Stimulated activated CD4-positive, alpha-beta T cell treated with anti-CD3 and anti-CD28 coated beads, Interleukin-12 subunit alpha, Interleukin-12 subunit beta, amount 100 ng/mL, for 48 hours (primary cell): ENCODE data around the gene ANKRD26.

ENCODE experiments used
- DNase-seq, 3 donors: peaks; one replicate each; pipeline ENCODE4 v3.0.0-alpha.2; 2020; ENCODE audit warnings: low read depth in 2 of 3, low spot score in 1 of 3

Gene ANKRD26

DNA sequence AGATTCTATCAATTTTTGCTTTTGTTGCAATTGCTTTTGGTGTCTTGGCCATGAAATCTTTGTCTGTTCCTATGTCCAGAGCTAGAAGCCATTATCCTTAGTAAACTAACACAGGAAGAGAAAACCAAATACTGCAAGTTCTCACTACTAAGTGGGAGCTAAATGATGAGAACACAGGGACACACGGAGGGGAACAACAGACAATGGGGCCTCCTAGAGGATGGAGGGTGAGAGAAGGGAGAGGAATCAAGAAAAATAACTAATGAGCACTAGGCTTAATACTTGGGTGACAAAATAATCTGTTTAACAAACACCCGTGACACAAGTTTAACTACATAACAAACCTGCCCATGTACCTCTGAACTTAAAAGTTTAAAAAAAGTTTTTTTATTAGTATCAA is 78.2 kb downstream of the ANKRD26 start:
- no peak for DNase-seq

DNA sequence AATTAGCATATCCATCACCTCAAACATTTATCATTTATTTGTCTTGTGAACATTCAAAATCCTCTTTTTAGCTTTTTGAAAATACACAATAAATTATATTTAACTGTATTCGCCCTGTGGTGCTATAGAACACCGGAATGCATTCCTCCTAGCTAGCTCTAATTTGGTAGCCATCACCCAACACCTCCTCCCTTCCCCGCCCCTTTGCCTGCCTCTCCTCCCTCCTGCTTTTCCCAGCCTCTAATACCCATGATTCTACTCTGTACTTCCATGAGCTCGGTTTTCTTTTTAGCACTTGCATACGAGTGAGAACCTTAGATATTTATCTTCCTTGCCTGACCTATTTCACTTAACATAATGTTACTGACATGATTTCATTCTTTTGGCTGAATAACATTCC is 80.1 kb downstream of the ANKRD26 start:
- DNase-seq: no peak

DNA sequence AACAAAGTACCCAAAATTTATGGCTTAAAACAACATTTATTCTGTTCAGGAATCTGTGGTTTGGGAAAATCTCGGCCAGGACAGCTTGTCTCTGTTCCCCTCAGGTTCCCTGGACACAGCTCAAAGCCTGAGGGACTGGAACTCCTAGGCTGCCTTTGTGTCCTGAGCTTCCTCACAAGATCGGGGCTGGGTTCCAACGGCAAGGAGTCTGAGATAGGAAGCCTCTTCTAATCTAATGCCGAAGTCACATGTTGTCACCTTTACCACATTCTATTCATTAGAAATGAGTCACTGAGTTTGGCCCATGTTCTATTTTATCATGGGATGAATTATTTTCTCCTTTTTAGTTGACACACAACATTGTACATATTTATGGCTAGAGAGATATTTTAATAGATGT is 80.5 kb downstream of the ANKRD26 start:
- DNase-seq: no peak

DNA sequence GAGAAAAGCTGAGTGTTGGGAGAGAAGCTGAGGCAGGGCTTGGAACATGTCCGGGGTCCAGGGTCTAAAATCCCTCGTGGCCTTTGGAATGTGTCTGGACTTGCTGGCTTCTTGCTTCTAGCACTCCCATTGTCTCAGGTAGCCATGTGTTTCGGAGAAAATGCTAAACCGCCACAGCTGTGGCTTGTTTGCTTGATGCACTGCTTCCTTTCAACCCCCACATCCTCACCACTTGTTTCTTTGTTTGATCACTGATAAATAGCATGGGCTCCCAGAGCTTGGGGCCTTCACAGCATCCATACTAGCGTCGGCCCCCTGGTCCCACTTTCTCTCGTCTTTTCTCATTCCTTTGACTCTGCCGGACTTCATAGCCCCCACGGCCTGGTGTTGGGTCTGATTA is 102.7 kb downstream of the ANKRD26 start:
- no peak for DNase-seq

DNA sequence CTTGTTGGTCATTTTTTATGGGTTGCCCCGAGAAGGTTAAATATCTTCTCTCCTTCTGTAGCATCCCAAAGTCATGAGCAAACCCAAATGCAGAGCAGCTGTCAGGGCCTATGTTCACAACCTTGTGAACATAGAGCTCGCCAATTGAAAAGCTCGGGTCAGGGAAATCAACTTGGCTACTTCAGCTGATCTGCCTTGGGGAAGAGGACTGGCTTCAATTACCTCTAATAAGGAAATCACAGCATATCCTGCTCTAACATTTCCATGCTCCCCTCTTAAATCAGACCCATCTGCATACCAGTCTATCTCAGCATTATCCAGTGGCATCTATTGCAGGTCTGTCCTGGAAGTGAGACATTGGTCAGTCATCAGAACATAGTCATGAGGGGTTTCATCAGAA is 105.6 kb downstream of the ANKRD26 start:
- no peak for DNase-seq

DNA sequence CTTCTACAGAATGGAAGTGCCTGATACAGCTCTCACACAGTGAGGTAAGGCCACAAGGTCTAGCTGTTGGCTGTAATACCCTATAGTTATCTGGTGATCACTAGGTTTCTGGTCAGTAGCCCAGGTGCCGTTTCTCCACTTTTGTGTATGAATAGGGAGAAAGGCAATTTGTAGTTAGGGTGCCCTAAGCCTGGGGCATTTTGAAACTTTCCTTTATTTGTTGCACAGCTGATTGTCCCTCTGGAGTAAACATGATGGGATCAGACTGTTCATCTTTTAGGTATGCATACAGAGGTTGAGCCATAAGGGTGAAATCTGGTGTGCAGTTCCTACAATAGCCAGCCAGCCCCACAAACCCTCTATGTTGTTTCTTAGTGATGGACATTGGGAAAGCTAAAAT is 112.4 kb downstream of the ANKRD26 start:
- DNase-seq: no peak

DNA sequence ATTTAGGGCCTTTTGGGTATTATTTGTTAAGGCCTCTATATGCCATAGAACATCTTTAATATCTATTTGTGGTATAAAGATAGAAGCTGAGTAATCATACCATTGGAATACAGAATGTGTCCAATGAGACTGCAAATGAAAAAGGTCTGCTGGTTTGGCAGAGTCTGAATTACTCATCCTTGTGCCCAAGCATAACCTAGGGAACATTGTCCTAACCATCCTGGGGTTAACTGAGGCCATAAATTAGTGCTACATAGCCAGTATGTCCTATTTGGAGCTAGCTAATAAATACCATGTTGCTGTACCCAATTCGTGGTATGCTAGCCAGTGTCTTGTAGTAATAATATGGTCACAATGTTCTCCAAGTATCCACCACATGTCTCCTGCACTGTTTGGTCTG is 117.1 kb downstream of the ANKRD26 start:
- DNase-seq: no peak

DNA sequence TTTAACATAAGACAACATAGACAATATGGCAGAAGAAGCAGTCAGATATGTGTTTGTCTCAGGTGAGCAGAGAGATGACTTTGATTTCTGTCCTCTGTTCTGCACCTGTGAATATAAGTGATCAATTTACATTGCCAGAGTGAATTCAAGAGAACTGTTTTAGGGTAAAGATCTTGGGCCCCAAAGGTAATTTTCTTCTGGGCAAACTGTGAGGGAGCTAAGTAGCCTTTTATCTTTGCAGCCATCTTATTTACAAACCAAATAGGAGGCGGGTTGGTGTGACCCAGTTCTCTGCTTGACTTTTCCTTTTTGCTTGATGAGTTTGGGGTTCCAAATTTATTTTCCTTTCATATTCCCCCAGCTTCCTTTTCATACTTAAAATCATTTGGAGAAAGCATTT is 118.2 kb downstream of the ANKRD26 start:
- DNase-seq: no peak

DNA sequence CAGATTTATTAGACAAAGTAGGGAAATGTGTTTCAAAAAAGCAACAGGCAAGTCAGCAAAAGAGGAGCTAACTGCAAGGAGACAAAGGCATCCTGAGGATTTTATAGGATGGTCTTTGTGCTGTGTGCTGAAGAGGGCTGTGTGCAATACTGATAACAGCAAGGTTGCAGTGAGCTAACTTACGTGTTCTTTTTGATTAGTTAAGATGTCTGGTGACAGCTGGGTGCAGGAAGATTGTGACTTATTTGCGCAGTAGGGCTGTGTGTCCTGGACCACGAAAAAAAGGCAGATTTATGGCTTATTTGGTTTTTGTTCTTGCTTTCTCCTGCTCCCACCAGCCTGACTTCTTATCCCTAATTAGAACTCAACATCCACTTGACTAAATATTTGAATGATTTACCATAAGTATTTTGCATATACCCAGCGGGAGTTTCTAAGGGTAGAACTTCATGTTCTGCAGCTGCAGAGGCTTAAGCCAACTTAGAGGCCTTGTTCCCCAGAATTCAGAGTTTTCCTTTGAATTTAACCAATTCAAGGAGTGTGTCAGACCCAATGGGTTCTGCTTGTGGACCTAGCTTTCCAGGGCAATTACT is 119.0 kb downstream of the ANKRD26 start:
- no peak for DNase-seq

DNA sequence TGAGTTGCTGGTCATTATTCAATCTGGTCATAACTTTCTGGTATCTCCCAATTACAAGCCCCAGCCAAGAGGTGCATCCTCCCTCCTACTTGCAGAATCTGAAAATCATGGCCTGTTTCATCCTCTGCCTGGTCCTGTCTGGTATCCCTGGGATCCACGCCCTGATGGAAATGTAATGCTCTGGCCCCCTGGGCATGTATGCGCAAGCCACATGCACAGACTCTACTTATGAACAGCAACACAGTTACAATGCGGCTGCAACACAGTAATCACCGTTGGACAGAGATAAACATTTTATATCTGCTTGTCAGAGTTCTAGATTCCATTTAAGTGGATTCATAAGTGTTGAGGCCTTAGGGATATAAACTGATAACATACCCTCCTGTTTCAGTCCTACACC is 121.8 kb downstream of the ANKRD26 start:
- DNase-seq: no peak

DNA sequence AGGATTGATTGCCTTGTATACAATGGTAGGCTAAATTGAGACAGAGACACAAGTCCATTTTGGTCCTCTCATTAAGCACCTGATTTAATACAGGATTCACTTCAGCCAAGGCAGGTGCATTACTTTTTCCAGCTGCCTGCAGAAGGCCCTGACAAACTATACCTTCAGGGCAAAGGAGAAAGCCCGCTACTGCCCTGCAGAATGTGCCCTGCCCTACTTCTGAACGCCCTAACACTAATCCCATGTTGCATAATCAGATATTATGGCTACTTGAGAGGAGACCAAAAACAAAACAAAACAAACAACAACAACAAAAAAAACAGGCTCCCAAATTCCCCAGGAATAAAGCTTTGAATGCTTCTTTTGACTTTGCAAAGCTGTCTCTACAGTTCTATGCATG is 122.7 kb downstream of the ANKRD26 start:
- DNase-seq: no peak

DNA sequence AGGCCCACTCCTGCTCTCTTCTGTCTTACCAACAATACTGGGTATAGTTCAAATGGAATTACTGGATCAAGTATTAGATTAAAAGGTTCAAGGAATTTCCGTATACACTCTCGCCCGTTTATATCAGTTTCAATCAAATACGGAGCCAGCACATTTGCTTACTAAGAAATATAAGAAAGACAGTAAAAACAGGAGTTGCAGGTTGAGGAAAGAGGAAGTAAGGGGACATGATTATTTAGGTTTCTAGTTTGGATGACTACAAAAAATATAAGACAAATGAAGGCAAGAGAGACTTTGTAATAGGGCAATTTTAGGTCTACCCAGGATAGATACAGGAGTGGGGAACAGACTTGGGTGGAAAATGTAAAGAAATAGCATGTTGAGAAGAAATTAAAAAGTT is 129.6 kb downstream of the ANKRD26 start:
- DNase-seq: no peak

DNA sequence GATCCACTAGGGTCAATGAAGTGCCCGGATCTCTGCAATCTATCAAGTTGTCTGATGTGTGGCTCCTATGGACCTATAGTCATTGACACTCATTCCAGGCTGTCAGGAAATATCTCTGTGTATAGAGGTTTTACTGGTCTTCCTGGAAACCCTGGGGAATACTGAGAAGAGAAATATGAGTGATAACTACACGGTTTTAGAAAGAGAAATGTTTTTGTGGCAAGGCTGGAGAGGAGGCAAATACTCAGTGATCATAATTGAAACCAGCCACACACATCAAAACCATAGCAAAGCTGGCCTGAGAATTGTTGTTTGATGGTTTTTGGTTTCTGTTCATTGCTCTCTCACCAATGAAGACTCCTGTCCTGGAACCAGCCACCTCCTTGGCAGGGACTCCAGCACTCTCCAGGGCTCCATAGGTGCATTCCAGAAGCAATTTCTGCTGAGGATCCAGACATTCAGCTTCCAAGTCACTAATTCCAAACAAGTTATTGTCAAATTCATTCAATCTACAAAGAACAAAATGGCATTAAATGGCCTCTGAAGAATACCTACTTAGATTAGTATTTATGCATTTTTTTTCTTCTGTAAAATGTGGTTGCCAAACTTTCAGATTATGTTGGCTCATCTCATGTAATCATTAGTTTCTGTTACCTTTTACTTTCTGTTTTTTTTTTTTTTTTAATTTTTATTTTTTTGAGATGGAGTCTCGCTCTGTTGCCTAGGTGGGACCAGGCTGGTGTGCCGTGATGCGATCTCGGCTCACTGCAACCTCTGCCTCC is 131.0 kb downstream of the ANKRD26 start:
- peak in 1 of 3 donors; percentile 11 for DNase-seq

DNA sequence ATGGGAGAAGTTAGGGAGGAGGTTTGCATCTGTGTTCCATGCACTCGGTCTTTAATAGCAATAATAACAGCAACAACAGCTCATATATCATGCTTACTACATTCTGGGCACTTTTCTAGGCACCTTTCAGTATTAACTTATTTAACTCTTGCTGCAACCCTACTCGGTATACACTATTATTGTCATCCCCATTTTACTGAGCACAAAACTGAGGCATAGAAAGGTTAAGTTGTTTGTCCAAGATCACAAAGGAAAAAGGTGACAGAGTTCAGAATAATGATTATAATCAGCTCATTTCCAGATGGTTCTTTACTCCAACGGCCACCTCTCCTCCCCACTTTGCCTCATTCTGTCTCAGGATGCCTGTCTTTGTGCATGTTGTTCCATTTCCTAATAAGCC is 137.5 kb downstream of the ANKRD26 start:
- no peak for DNase-seq

DNA sequence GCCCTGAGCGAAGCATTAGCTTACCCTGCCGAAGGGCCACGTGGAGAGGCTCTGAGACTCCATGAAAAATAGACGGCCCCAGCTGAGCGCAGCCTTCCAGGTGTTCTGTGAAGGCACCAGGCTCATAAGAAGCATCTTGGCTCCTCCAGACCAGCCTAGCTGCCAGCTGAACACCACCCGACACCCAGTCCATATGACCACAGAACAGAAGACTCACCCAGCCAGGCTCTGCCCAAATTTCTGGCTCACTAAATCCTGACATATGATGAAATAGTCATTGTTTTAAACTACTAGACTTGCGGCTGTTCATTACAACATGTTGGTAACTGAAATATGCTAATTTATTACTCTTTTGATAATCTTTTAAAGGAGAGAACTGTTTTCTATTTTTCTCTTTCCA is 140.0 kb downstream of the ANKRD26 start:
- no peak for DNase-seq

DNA sequence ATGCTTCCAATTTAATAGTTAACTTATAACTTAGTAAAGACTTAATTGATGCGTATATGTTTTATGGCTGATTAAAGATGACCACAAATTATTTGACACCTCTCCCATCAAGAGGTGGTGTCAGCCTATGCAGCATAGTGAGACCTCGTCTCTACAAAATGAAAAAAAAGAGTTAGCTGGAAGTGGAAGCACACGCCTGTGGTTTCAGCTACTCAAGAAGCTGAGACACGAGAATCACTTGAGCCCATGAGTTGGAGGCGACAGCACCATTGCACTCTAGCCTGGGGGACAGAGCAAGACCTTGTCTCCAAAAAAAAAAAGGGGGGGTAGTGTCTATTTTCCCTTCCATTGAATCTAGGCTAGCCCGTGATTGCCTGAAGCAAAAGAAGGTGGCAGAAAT is 140.5 kb downstream of the ANKRD26 start:
- no peak for DNase-seq
